ENCODE results near the gene ARMC2.

- TF ChIP-seq CTCF (IDR thresholded peaks at IDR 0.05) (no peak), POLR2AphosphoS5 (IDR thresholded peaks at IDR 0.05; ENCODE audit: insufficient read depth in 1 of 2, low read depth in 1 of 2) (no peak), POLR2A (IDR thresholded peaks at IDR 0.05) (no peak)
These were observed 107.2 kb downstream of the ARMC2 start for GRCh38 chr6:108955329-108955949.
